ENCODE data around the gene DPH2.

DPH2 gene

GRCh38 chr1:43951021-43951985 lies 18.5 kb upstream of the DPH2 start:
- DNase-seq (ENCODE audit: low spot score in 2 of 2) (no peak), ATAC-seq (ENCODE audit: low read depth) (no peak)
- H3K4me3 Mint-ChIP-seq, result no peak overlapping the region
- H3K27me3 Mint-ChIP-seq, result no peaks in the 10 kb centered on the region
- H3K36me3 Mint-ChIP-seq, result peaks cover 6% of the 10 kb centered on the region
- H3K27ac Mint-ChIP-seq, result no peak overlapping the region
- H3K4me1 Mint-ChIP-seq, result peaks cover 22% of the 10 kb centered on the region
- no peaks in the 10 kb centered on the region for H3K9me3 Mint-ChIP-seq

GRCh38 chr1:43952731-43953346 lies 17.0 kb upstream of the DPH2 start:
- no peak overlapping the region for H3K4me3 Mint-ChIP-seq
- H3K9me3 Mint-ChIP-seq, result no peaks in the 10 kb centered on the region
- H3K36me3 Mint-ChIP-seq, result peaks cover 10% of the 10 kb centered on the region
- ATAC-seq (ENCODE audit: low read depth), result no peak
- no peak overlapping the region for H3K27ac Mint-ChIP-seq
- H3K4me1 Mint-ChIP-seq, result peaks cover 21% of the 10 kb centered on the region
- no peaks in the 10 kb centered on the region for H3K27me3 Mint-ChIP-seq
- DNase-seq (ENCODE audit: low spot score in 2 of 2), result no peak

- peaks cover 13% of the 10 kb centered on the region for H3K36me3 Mint-ChIP-seq
- H3K4me1 Mint-ChIP-seq, result peaks cover 18% of the 10 kb centered on the region
- H3K27me3 Mint-ChIP-seq, result no peaks in the 10 kb centered on the region
- H3K27ac Mint-ChIP-seq, result no peak overlapping the region
- H3K4me3 Mint-ChIP-seq, result no peak overlapping the region
- DNase-seq (ENCODE audit: low spot score in 2 of 2) (no peak), ATAC-seq (ENCODE audit: low read depth) (no peak)
- H3K9me3 Mint-ChIP-seq, result no peaks in the 10 kb centered on the region
Measured at GRCh38 chr1:43953361-43953760, 16.4 kb upstream of the DPH2 start.

- Mint-ChIP-seq H3K27ac (no peak overlapping the region), H3K4me3 (no peak overlapping the region), H3K4me1 (peaks cover 18% of the 10 kb centered on the region), H3K9me3 (no peaks in the 10 kb centered on the region), H3K36me3 (peaks cover 15% of the 10 kb centered on the region), H3K27me3 (no peaks in the 10 kb centered on the region)
- ATAC-seq (ENCODE audit: low read depth) (no peak), DNase-seq (ENCODE audit: low spot score in 2 of 2) (no peak)
Measured at GRCh38 chr1:43954036-43954435, 15.8 kb upstream of the DPH2 start.

GRCh38 chr1:43956234-43956633 lies 13.6 kb upstream of the DPH2 start:
- H3K27ac Mint-ChIP-seq, result no peak overlapping the region
- peaks cover 7% of the 10 kb centered on the region for H3K4me1 Mint-ChIP-seq
- ATAC-seq (ENCODE audit: low read depth), result no peak
- H3K4me3 Mint-ChIP-seq, result no peak overlapping the region
- DNase-seq (ENCODE audit: low spot score in 2 of 2), result no peak
- H3K36me3 Mint-ChIP-seq, result peaks cover 13% of the 10 kb centered on the region
- H3K27me3 Mint-ChIP-seq, result no peaks in the 10 kb centered on the region
- no peaks in the 10 kb centered on the region for H3K9me3 Mint-ChIP-seq

- Mint-ChIP-seq H3K36me3 (peaks cover 17% of the 10 kb centered on the region), H3K27me3 (no peaks in the 10 kb centered on the region), H3K9me3 (no peaks in the 10 kb centered on the region), H3K27ac (no peak overlapping the region), H3K4me3 (no peak overlapping the region), H3K4me1 (peaks cover 7% of the 10 kb centered on the region)
- no peak for ATAC-seq (ENCODE audit: low read depth)
- no peak for DNase-seq (ENCODE audit: low spot score in 2 of 2)
Measured at GRCh38 chr1:43957407-43958040, 12.3 kb upstream of the DPH2 start.

GRCh38 chr1:43958351-43959255 lies 11.2 kb upstream of the DPH2 start:
- no peaks in the 10 kb centered on the region for H3K27me3 Mint-ChIP-seq
- H3K4me1 Mint-ChIP-seq, result peaks cover 7% of the 10 kb centered on the region
- no peak overlapping the region for H3K27ac Mint-ChIP-seq
- no peaks in the 10 kb centered on the region for H3K9me3 Mint-ChIP-seq
- peaks cover 18% of the 10 kb centered on the region for H3K36me3 Mint-ChIP-seq
- DNase-seq (ENCODE audit: low spot score in 2 of 2), result no peak
- ATAC-seq (ENCODE audit: low read depth), result no peak
- H3K4me3 Mint-ChIP-seq, result no peak overlapping the region

GRCh38 chr1:43960798-43961197 lies 9.0 kb upstream of the DPH2 start:
- DNase-seq (ENCODE audit: low spot score in 2 of 2) (no peak), ATAC-seq (ENCODE audit: low read depth) (no peak)
- no peak overlapping the region for H3K4me3 Mint-ChIP-seq
- H3K36me3 Mint-ChIP-seq, result peaks cover 18% of the 10 kb centered on the region
- H3K27ac Mint-ChIP-seq, result no peak overlapping the region
- H3K4me1 Mint-ChIP-seq, result no peaks in the 10 kb centered on the region
- no peaks in the 10 kb centered on the region for H3K9me3 Mint-ChIP-seq
- H3K27me3 Mint-ChIP-seq, result no peaks in the 10 kb centered on the region

- no peaks in the 10 kb centered on the region for H3K4me1 Mint-ChIP-seq
- H3K27me3 Mint-ChIP-seq, result no peaks in the 10 kb centered on the region
- no peak overlapping the region for H3K27ac Mint-ChIP-seq
- ATAC-seq (ENCODE audit: low read depth) (no peak), DNase-seq (ENCODE audit: low spot score in 2 of 2) (no peak)
- no peaks in the 10 kb centered on the region for H3K9me3 Mint-ChIP-seq
- H3K4me3 Mint-ChIP-seq, result no peak overlapping the region
- peaks cover 18% of the 10 kb centered on the region for H3K36me3 Mint-ChIP-seq
Measured at GRCh38 chr1:43961692-43962091, 8.1 kb upstream of the DPH2 start.

GRCh38 chr1:43962324-43962723 lies 7.5 kb upstream of the DPH2 start:
- no peak for DNase-seq (ENCODE audit: low spot score in 2 of 2)
- Mint-ChIP-seq H3K27me3 (no peaks in the 10 kb centered on the region), H3K27ac (no peak overlapping the region), H3K4me1 (no peaks in the 10 kb centered on the region), H3K36me3 (peaks cover 15% of the 10 kb centered on the region), H3K9me3 (no peaks in the 10 kb centered on the region), H3K4me3 (no peak overlapping the region)
- no peak for ATAC-seq (ENCODE audit: low read depth)

GRCh38 chr1:43963006-43963405 lies 6.8 kb upstream of the DPH2 start:
- H3K9me3 Mint-ChIP-seq, result no peaks in the 10 kb centered on the region
- H3K27me3 Mint-ChIP-seq, result no peaks in the 10 kb centered on the region
- H3K27ac Mint-ChIP-seq, result no peak overlapping the region
- H3K36me3 Mint-ChIP-seq, result peaks cover 12% of the 10 kb centered on the region
- no peaks in the 10 kb centered on the region for H3K4me1 Mint-ChIP-seq
- DNase-seq (ENCODE audit: low spot score in 2 of 2), result no peak
- no peak overlapping the region for H3K4me3 Mint-ChIP-seq
- no peak for ATAC-seq (ENCODE audit: low read depth)

GRCh38 chr1:43963890-43964289 lies 5.9 kb upstream of the DPH2 start:
- no peaks in the 10 kb centered on the region for H3K4me1 Mint-ChIP-seq
- ATAC-seq (ENCODE audit: low read depth) (no peak), DNase-seq (ENCODE audit: low spot score in 2 of 2) (no peak)
- H3K36me3 Mint-ChIP-seq, result peaks cover 10% of the 10 kb centered on the region
- H3K9me3 Mint-ChIP-seq, result no peaks in the 10 kb centered on the region
- no peak overlapping the region for H3K27ac Mint-ChIP-seq
- no peak overlapping the region for H3K4me3 Mint-ChIP-seq
- H3K27me3 Mint-ChIP-seq, result no peaks in the 10 kb centered on the region

- Mint-ChIP-seq H3K9me3 (no peaks in the 10 kb centered on the region), H3K4me1 (peaks cover 8% of the 10 kb centered on the region), H3K4me3 (no peak overlapping the region), H3K27ac (no peak overlapping the region), H3K36me3 (peaks cover 7% of the 10 kb centered on the region), H3K27me3 (no peaks in the 10 kb centered on the region)
- ATAC-seq (ENCODE audit: low read depth) (no peak), DNase-seq (ENCODE audit: low spot score in 2 of 2) (no peak)
Measured at GRCh38 chr1:43965316-43965715, 4.5 kb upstream of the DPH2 start.

Measured in memory B cell (primary cell).